Astrocyte (in vitro differentiated cells and primary cell): ENCODE measurements around the gene GASK1B. TPM values are rescaled to one million over a fixed set of nuclear protein-coding genes. Genes with fewer than 3 reads are reported as not detected.

Source experiments
- DNase-seq: peaks from one replicate; pipeline ENCODE4 v3.0.0-alpha.2; 2010; ENCODE audit warnings: low read depth
- FAIRE-seq: peaks from 2 replicates; lab custom pipeline; 2011; peaks lifted over from hg19 to GRCh38; lab: Jason Lieb, UNC
- H2AFZ ChIP-seq: 2 replicates; pipeline ENCODE4 v1.6.0; 2012; ENCODE audit warnings: low read depth, low read length, inconsistent platforms
- H3K27ac ChIP-seq: 2 replicates; pipeline ENCODE4 v1.5.1; 2011; ENCODE audit warnings: low read depth, low read length, inconsistent platforms
- H3K27me3 ChIP-seq: 2 replicates; pipeline ENCODE4 v1.6.0; 2011; ENCODE audit warnings: low read length, inconsistent platforms; ENCODE audit not compliant: insufficient read depth
- H3K36me3 ChIP-seq: 2 replicates; pipeline ENCODE4 v1.5.1; 2011; ENCODE audit warnings: low read length, inconsistent platforms; ENCODE audit not compliant: insufficient read depth
- H3K4me1 ChIP-seq: 2 replicates; pipeline ENCODE4 v1.5.1; 2011; ENCODE audit warnings: low read length, inconsistent platforms; ENCODE audit not compliant: insufficient read depth
- H3K4me2 ChIP-seq: 2 replicates; pipeline ENCODE4 v1.6.0; 2012; ENCODE audit warnings: low read length, inconsistent platforms
- H3K4me3 ChIP-seq: 2 replicates; pipeline ENCODE4 v1.5.1; 2011; ENCODE audit warnings: low read depth, mild to moderate bottlenecking, low read length, inconsistent platforms; ENCODE audit not compliant: insufficient read depth
- H3K79me2 ChIP-seq: 2 replicates; pipeline ENCODE4 v1.6.0; 2012; ENCODE audit warnings: mild to moderate bottlenecking, low read length, inconsistent platforms; ENCODE audit not compliant: insufficient read depth
- H3K9ac ChIP-seq: 2 replicates; pipeline ENCODE4 v1.6.0; 2012; ENCODE audit warnings: mild to moderate bottlenecking, low read length, inconsistent platforms
- H3K9me3 ChIP-seq: 2 replicates; pipeline ENCODE4 v1.5.1; 2012; ENCODE audit warnings: low read depth, mild to moderate bottlenecking, low read length, inconsistent platforms; ENCODE audit not compliant: insufficient read depth
- H4K20me1 ChIP-seq: 2 replicates; pipeline ENCODE4 v1.6.0; 2012; ENCODE audit warnings: low read length, inconsistent platforms; ENCODE audit not compliant: insufficient read depth
- H3K27ac Mint-ChIP-seq: one replicate; pipeline ENCODE4 v1.8.0; 2021; ENCODE audit warnings: mild to moderate bottlenecking, mixed read lengths; ENCODE audit not compliant: unreplicated experiment
- H3K27me3 Mint-ChIP-seq: one replicate; pipeline ENCODE4 v1.8.0; 2021; ENCODE audit warnings: low read depth, mixed read lengths; ENCODE audit not compliant: unreplicated experiment
- H3K36me3 Mint-ChIP-seq: one replicate; pipeline ENCODE4 v1.8.0; 2021; ENCODE audit warnings: low read depth, mixed read lengths; ENCODE audit not compliant: unreplicated experiment
- H3K4me1 Mint-ChIP-seq: one replicate; pipeline ENCODE4 v1.8.0; 2021; ENCODE audit warnings: low read depth, mixed read lengths; ENCODE audit not compliant: unreplicated experiment
- H3K4me3 Mint-ChIP-seq: one replicate; pipeline ENCODE4 v1.8.0; 2021; ENCODE audit warnings: mild to moderate bottlenecking, moderate library complexity, mixed read lengths; ENCODE audit not compliant: unreplicated experiment
- H3K9me3 Mint-ChIP-seq: one replicate; pipeline ENCODE4 v1.8.0; 2021; ENCODE audit warnings: mild to moderate bottlenecking, mixed read lengths; ENCODE audit not compliant: unreplicated experiment
- EZH2 ChIP-seq: IDR thresholded peaks from 2 replicates; pipeline ENCODE4 v1.6.1; 2012; ENCODE audit warnings: mild to moderate bottlenecking, low read length, inconsistent platforms; ENCODE audit not compliant: insufficient read depth
- total RNA-seq: library from RNA; stranded (reverse); gene quantifications from 2 replicates; pipeline ENCODE4 v1.2.1, GENCODE V29; 2021
- TF ChIP-seq, protein P1 (sequence below): IDR thresholded peaks from 2 replicates; pipeline ENCODE4 v1.5.1; 2011; ENCODE audit warnings: low read depth, mild to moderate bottlenecking, inconsistent platforms, low read length, moderate library complexity; ENCODE audit not compliant: insufficient read depth

GASK1B gene
- total RNA-seq, 1 donor from 2014 or later = 34.2 TPM

DNA sequence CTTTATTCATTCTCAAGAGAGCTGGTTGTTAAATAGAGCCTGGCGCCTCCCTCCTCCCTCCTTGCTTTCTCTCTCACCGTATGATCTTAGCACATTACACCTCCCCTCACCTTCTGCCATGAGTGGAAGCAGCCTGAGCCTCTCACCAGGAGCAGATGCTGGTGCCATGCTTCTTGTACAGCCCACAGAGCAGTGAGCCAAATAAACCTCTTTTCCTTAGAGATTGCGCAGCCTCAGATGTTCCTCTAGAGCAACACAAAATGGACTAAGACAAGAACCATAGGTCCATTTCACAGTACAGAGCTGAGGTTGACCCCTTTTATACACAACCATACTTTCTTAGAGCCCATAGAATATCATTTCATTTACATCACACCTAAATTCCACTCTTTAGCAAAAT, 27.4 kb upstream of the GASK1B start:
- Histone ChIP-seq H3K4me3 (no peak overlapping the region), H3K9me3 (no peaks in the 10 kb centered on the region), H3K9ac (no peak overlapping the region)

DNA sequence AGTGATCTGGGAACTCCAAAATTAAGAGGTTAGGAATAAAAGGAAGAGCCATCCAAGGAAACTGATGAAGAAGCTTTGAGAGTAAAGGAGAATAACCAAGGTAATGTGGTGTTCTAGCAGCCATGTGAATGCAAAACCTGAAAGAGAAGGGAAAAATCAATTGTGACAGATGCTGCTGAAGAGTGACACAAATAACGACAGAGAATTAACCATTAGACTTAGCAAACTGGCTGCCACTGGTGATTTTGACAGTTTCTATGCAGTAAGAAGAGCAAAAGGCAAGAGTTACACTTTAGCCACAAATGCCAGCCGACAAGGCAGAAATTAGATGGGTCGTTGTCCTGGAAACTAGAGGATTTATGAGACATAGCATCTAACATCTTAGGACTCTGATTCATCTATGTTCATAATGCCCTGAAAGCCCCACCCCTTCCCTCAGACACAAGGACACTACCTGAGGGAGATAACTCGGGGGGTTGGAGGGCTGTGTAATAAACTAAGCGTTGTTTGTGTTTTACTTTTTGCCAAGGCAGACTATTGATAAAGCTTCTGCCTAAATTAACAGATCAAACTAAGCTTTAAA, 24.5 kb upstream of the GASK1B start:
- TF ChIP-seq EZH2 = no peak
- TF ChIP-seq, protein P1, sequence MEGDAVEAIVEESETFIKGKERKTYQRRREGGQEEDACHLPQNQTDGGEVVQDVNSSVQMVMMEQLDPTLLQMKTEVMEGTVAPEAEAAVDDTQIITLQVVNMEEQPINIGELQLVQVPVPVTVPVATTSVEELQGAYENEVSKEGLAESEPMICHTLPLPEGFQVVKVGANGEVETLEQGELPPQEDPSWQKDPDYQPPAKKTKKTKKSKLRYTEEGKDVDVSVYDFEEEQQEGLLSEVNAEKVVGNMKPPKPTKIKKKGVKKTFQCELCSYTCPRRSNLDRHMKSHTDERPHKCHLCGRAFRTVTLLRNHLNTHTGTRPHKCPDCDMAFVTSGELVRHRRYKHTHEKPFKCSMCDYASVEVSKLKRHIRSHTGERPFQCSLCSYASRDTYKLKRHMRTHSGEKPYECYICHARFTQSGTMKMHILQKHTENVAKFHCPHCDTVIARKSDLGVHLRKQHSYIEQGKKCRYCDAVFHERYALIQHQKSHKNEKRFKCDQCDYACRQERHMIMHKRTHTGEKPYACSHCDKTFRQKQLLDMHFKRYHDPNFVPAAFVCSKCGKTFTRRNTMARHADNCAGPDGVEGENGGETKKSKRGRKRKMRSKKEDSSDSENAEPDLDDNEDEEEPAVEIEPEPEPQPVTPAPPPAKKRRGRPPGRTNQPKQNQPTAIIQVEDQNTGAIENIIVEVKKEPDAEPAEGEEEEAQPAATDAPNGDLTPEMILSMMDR = no peak
- Mint-ChIP-seq H3K9me3 (no peaks in the 10 kb centered on the region), H3K4me1 (peaks cover 9% of the 10 kb centered on the region), H3K36me3 (no peaks in the 10 kb centered on the region), H3K4me3 (no peak overlapping the region), H3K27me3 (no peaks in the 10 kb centered on the region), H3K27ac (no peak overlapping the region)
- Histone ChIP-seq H3K79me2 (no peaks in the 10 kb centered on the region), H3K4me3 (no peak overlapping the region), H3K9me3 (no peaks in the 10 kb centered on the region), H3K27ac (no peak overlapping the region), H2AFZ (no peak overlapping the region), H4K20me1 (no peaks in the 10 kb centered on the region), H3K9ac (no peak overlapping the region), H3K4me1 (no peaks in the 10 kb centered on the region), H3K36me3 (no peaks in the 10 kb centered on the region), H3K27me3 (no peaks in the 10 kb centered on the region), H3K4me2 (no peak overlapping the region)
- DNase-seq (no peak), FAIRE-seq (no peak)

More for the DNA sequence above, 27.4 kb upstream of the GASK1B start:
- no peak overlapping the region for H3K4me3 Mint-ChIP-seq
- no peaks in the 10 kb centered on the region for H3K36me3 Mint-ChIP-seq
- no peak for FAIRE-seq
- DNase-seq = no peak
- no peaks in the 10 kb centered on the region for H3K4me1 ChIP-seq
- H3K27me3 ChIP-seq = no peaks in the 10 kb centered on the region
- H3K27ac ChIP-seq = no peak overlapping the region
- no peak for TF ChIP-seq EZH2
- TF ChIP-seq, protein P1 = no peak
- no peak overlapping the region for H2AFZ ChIP-seq
- no peaks in the 10 kb centered on the region for H3K79me2 ChIP-seq
- H3K9me3 Mint-ChIP-seq = no peaks in the 10 kb centered on the region
- peaks cover 9% of the 10 kb centered on the region for H3K4me1 Mint-ChIP-seq
- H3K36me3 ChIP-seq = no peaks in the 10 kb centered on the region
- H3K4me2 ChIP-seq = no peak overlapping the region
- H3K27ac Mint-ChIP-seq = no peak overlapping the region
- H4K20me1 ChIP-seq = no peaks in the 10 kb centered on the region
- no peaks in the 10 kb centered on the region for H3K27me3 Mint-ChIP-seq

DNA sequence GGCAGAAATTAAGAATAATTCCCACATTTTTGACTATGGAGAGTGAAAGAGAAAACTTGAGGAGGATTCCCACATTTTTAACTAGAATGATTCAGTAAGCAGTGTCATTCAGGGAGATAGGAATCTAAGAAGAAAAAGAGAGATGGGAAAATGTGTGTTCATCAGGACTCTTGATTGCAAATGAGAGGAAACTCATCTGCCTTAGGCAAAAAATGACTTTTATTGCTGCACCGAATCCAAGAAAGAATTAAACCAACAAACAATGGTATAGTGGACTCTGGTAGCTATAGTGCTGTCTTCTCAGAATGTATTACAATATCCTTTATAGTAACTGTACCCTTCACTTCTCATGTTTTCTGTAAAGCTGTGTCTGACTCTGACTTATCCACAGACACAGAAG, 22.5 kb upstream of the GASK1B start:
- TF ChIP-seq, protein P1 = no peak
- TF ChIP-seq EZH2 = no peak
- Mint-ChIP-seq H3K9me3 (no peaks in the 10 kb centered on the region), H3K27me3 (no peaks in the 10 kb centered on the region), H3K27ac (no peak overlapping the region), H3K36me3 (no peaks in the 10 kb centered on the region), H3K4me3 (no peak overlapping the region), H3K4me1 (no peaks in the 10 kb centered on the region)
- H4K20me1 ChIP-seq = no peaks in the 10 kb centered on the region
- no peak overlapping the region for H2AFZ ChIP-seq
- H3K27me3 ChIP-seq = no peaks in the 10 kb centered on the region
- H3K79me2 ChIP-seq = no peaks in the 10 kb centered on the region
- no peak overlapping the region for H3K4me2 ChIP-seq
- H3K27ac ChIP-seq = no peak overlapping the region
- no peak overlapping the region for H3K4me3 ChIP-seq
- no peak overlapping the region for H3K9ac ChIP-seq
- no peaks in the 10 kb centered on the region for H3K9me3 ChIP-seq
- H3K36me3 ChIP-seq = no peaks in the 10 kb centered on the region
- no peaks in the 10 kb centered on the region for H3K4me1 ChIP-seq
- DNase-seq (no peak), FAIRE-seq (peak; percentile 41)
